LNCaP clone FGC (cell line): Measurements from ENCODE around the gene TP53I13.
A peak's percentile ranks its signal among the peaks of the same experiment; 100 is the strongest.

Source experiments
- DNase-seq: peaks from one replicate; pipeline ENCODE4 v3.0.0-alpha.2; 2011; ENCODE audit warnings: low read depth
- H3K4me3 ChIP-seq: 2 replicates; pipeline ENCODE4 v1.5.1; 2011; ENCODE audit warnings: mild to moderate bottlenecking, low read depth, low read length, control low read depth
- TF ChIP-seq, protein P1 (sequence below): IDR thresholded peaks from 2 replicates; pipeline ENCODE4 v1.5.1; 2012; ENCODE audit warnings: mild to moderate bottlenecking; ENCODE audit not compliant: control insufficient read depth, insufficient read depth; ENCODE audit errors: extremely low read depth

The TP53I13 gene

GRCh38 chr17:29591146-29591736 is 22.7 kb downstream of the TP53I13 start:
- DNase-seq: no peak
- no peak overlapping the region for H3K4me3 ChIP-seq
- TF ChIP-seq, protein P1, sequence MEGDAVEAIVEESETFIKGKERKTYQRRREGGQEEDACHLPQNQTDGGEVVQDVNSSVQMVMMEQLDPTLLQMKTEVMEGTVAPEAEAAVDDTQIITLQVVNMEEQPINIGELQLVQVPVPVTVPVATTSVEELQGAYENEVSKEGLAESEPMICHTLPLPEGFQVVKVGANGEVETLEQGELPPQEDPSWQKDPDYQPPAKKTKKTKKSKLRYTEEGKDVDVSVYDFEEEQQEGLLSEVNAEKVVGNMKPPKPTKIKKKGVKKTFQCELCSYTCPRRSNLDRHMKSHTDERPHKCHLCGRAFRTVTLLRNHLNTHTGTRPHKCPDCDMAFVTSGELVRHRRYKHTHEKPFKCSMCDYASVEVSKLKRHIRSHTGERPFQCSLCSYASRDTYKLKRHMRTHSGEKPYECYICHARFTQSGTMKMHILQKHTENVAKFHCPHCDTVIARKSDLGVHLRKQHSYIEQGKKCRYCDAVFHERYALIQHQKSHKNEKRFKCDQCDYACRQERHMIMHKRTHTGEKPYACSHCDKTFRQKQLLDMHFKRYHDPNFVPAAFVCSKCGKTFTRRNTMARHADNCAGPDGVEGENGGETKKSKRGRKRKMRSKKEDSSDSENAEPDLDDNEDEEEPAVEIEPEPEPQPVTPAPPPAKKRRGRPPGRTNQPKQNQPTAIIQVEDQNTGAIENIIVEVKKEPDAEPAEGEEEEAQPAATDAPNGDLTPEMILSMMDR: no peak

- TF ChIP-seq, protein P1: peak; percentile 97
- H3K4me3 ChIP-seq: peak overlapping the region; percentile 54
- no peak for DNase-seq
Measured at GRCh38 chr17:29591737-29592608, 23.5 kb downstream of the TP53I13 start.

DNA sequence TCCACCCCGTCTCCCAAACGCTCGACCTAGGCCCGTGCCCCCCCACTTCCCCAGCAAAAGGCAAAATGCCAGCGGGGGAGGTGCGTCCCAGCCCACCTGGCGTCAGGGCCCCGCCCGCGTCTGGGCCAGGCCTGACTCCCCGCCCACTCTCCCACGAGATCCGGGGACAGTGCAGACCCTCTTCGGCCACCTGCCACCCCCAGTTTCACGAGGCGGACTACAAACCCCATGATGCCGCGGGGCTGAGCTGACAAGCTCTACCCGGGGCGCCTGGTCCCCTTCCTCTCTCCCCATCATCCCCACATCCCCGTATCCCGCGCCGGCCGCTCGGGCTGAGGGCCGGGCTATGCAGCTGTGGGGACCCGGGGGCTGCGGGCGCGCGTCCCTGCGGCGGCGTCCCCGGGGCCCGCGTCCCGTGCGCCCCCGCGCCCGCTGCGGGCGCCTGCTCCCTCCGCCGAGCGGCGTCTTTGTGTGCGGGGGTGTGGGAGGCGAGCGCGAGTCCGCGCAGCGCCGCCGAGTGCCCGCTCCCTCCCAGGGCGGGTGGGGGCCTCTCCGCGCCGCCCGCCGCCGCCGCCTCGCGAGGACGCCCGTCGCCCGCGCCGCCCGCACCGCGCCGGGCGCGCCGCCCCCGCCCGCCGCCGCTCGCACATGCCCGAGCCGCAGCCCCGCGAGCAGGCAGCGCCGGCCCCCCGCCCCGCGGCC is 24.5 kb downstream of the TP53I13 start, which contains the start of gene ANKRD13B:
Gene ANKRD13B (plus strand): TSS at position 283 of the 702 bp plus-strand sequence. CDS start 490 bp downstream, outside the sequence.
- TF ChIP-seq, protein P1: no peak
- no peak for DNase-seq
- H3K4me3 ChIP-seq: peak within 1 kb of the TSS; percentile 73

GRCh38 chr17:29593591-29594518 is 25.4 kb downstream of the TP53I13 start:
- peak overlapping the region; percentile 73 for H3K4me3 ChIP-seq
- no peak for DNase-seq
- TF ChIP-seq, protein P1: peak; percentile 40

DNA sequence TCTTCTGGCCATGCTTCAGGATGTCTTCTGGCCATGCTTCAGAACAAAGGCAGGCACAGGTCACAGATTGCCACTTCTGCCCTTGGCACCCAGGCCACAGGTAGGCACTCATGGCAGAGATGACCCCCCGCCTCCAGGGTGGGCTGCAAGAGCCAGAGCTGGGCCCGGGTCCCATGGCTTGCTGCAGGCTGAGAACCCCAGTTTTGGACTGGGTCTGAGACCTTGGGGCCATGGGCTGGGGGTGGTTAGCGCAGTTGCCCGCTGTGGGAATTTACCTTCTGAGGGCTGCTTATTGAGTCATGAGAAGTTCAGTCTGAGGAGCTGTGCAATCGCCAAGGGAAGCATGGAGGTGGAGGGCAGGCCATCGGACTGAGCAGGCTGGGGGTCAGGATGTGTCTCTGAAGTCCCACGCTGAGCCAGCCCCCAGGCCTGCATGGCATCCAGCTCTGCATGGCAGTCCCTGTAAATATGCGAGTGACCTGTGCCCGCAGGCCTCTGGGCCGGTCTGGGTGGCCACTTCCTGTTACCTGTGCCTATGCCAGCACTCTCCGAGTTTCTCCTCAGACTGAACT is 26.1 kb downstream of the TP53I13 start:
- no peak for DNase-seq
- TF ChIP-seq, protein P1: no peak
- peak overlapping the region; percentile 73 for H3K4me3 ChIP-seq
